DOHH2 (cell line): ENCODE data around the gene TPPP2.
A peak's percentile ranks its signal among the peaks of the same experiment; 100 is the strongest.

Experiments used
- H3F3A ChIP-seq: fragments of 200-600 bp; sonication (generic), shearing (Covaris generic); 2 replicates; pipeline ENCODE4 v1.6.0; 2016; ENCODE audit warnings: antibody characterized with exemption, mild to moderate bottlenecking; ENCODE audit not compliant: control insufficient read depth, insufficient read depth
- H3K27ac ChIP-seq: fragments of 200-600 bp; sonication (generic); 2 replicates; pipeline ENCODE4 v1.5.1; 2014; ENCODE audit warnings: low read depth, mild to moderate bottlenecking, low read length, moderate library complexity
- H3K27me3 ChIP-seq: fragments of 200-600 bp; sonication (generic); 2 replicates; pipeline ENCODE4 v1.6.1; 2014; ENCODE audit warnings: mild to moderate bottlenecking, low read length, mixed read lengths; ENCODE audit not compliant: control insufficient read depth
- H3K36me3 ChIP-seq: fragments of 200-600 bp; sonication (generic); 2 replicates; pipeline ENCODE4 v1.6.1; 2014; ENCODE audit warnings: mild to moderate bottlenecking, low read length, moderate library complexity, mixed read lengths; ENCODE audit not compliant: control insufficient read depth
- H3K4me1 ChIP-seq: fragments of 200-600 bp; sonication (generic); 2 replicates; pipeline ENCODE4 v1.6.1; 2014; ENCODE audit warnings: mild to moderate bottlenecking, low read length, mixed read lengths; ENCODE audit not compliant: control insufficient read depth
- H3K4me2 ChIP-seq: fragments of 200-600 bp; sonication (generic); 2 replicates; pipeline ENCODE4 v1.6.0; 2014; ENCODE audit warnings: mild to moderate bottlenecking, low read length, moderate library complexity
- H3K4me3 ChIP-seq: fragments of 200-600 bp; sonication (generic); 2 replicates; pipeline ENCODE4 v1.5.1; 2014; ENCODE audit warnings: mild to moderate bottlenecking, low read length, mixed read lengths
- H3K79me2 ChIP-seq: fragments of 200-600 bp; sonication (generic); 2 replicates; pipeline ENCODE4 v1.6.1; 2014; ENCODE audit warnings: mild to moderate bottlenecking, low read length, mixed read lengths; ENCODE audit not compliant: control insufficient read depth
- H3K9me2 ChIP-seq: fragments of 200-600 bp; sonication (generic); replicated peaks from 2 replicates; pipeline ENCODE4 v1.6.1; 2014; ENCODE audit warnings: mild to moderate bottlenecking, low read length, mixed read lengths; ENCODE audit not compliant: control insufficient read depth
- H3K9me3 ChIP-seq: fragments of 200-600 bp; sonication (generic); 2 replicates; pipeline ENCODE4 v1.6.1; 2014; ENCODE audit warnings: antibody characterized with exemption, low read length, mixed read lengths; ENCODE audit not compliant: control insufficient read depth, insufficient read depth
- H4K20me1 ChIP-seq: fragments of 200-600 bp; sonication (generic); 2 replicates; pipeline ENCODE4 v1.6.0; 2014; ENCODE audit warnings: low read depth, mild to moderate bottlenecking, antibody characterized with exemption, low read length, moderate library complexity; ENCODE audit not compliant: control insufficient read depth, insufficient read depth
- CTCF ChIP-seq: fragments of 200-600 bp; sonication (generic); IDR thresholded peaks from one replicate; pipeline ENCODE4 v1.5.1; 2014; ENCODE audit warnings: antibody characterized with exemption, mild to moderate bottlenecking, low read depth, low read length; ENCODE audit not compliant: poor library complexity, severe bottlenecking
- EZH2phosphoT487 ChIP-seq: fragments of 200-600 bp; sonication (generic); IDR thresholded peaks from 2 replicates; pipeline ENCODE4 v1.6.1; 2017; ENCODE audit warnings: borderline replicate concordance, mild to moderate bottlenecking, antibody characterized with exemption, low read length, moderate library complexity, mixed read lengths

TPPP2 gene

GRCh38 chr14:20986811-20987210, 43.2 kb upstream of the TPPP2 start:
- Histone ChIP-seq H3K9me2 (no peaks in the 10 kb centered on the region), H3K27me3 (no peaks in the 10 kb centered on the region), H3K79me2 (peaks cover 23% of the 10 kb centered on the region), H3K4me2 (no peak overlapping the region), H3K27ac (no peak overlapping the region), H3K4me1 (peaks cover 21% of the 10 kb centered on the region), H4K20me1 (0 out of 2 replicates have a peak, but pooled peaks cover 5% of the 10 kb centered on the region), H3K36me3 (peaks cover 10% of the 10 kb centered on the region), H3F3A (no peaks in the 10 kb centered on the region), H3K9me3 (no peaks in the 10 kb centered on the region), H3K4me3 (no peak overlapping the region)
- TF ChIP-seq CTCF (no peak), EZH2phosphoT487 (no peak)

GRCh38 chr14:20988717-20989470, 41.1 kb upstream of the TPPP2 start:
- Histone ChIP-seq H3K4me1 (peaks cover 21% of the 10 kb centered on the region), H3K4me2 (peak overlapping the region; percentile 80), H3K9me3 (no peaks in the 10 kb centered on the region), H3F3A (no peaks in the 10 kb centered on the region), H3K27ac (peak overlapping the region; percentile 18; the same call in 1 of the 2 replicates), H3K36me3 (peaks cover 29% of the 10 kb centered on the region), H3K9me2 (no peaks in the 10 kb centered on the region), H4K20me1 (0 out of 2 replicates have a peak, but pooled peaks cover 5% of the 10 kb centered on the region), H3K27me3 (no peaks in the 10 kb centered on the region), H3K79me2 (peaks cover 32% of the 10 kb centered on the region), H3K4me3 (peak overlapping the region; percentile 95)
- no peak for TF ChIP-seq CTCF
- TF ChIP-seq EZH2phosphoT487: no peak

- Histone ChIP-seq H3K79me2 (peaks cover 32% of the 10 kb centered on the region), H3K27me3 (no peaks in the 10 kb centered on the region), H3K9me3 (no peaks in the 10 kb centered on the region), H3K4me2 (peak overlapping the region; percentile 80), H3K4me3 (peak overlapping the region; percentile 95), H3F3A (no peaks in the 10 kb centered on the region), H3K36me3 (peaks cover 35% of the 10 kb centered on the region), H4K20me1 (0 out of 2 replicates have a peak, but pooled peaks cover 5% of the 10 kb centered on the region), H3K9me2 (no peaks in the 10 kb centered on the region), H3K4me1 (peaks cover 21% of the 10 kb centered on the region), H3K27ac (peak overlapping the region; percentile 18; the same call in 1 of the 2 replicates)
- TF ChIP-seq EZH2phosphoT487 (no peak), CTCF (no peak)
Observed at GRCh38 chr14:20989471-20989786, 40.6 kb upstream of the TPPP2 start.
